GDM1 (cell line): ENCODE results near the gene SKAP1.
A peak's percentile ranks its signal among the peaks of the same experiment; 100 is the strongest.
"Not testable (repeated sequence)": the region's sequence is repeated elsewhere in the genome, so short reads cannot be mapped to it uniquely, and the experiment has no call there.

Source experiments
- DNase-seq: peaks from one replicate; lab custom pipeline; 2025; lab: John Stamatoyannopoulos, UW

SKAP1 gene

GRCh38 chr17:48328457-48328856 lies 101.6 kb downstream of the SKAP1 start:
- DNase-seq = no peak

GRCh38 chr17:48326310-48326709 lies 103.7 kb downstream of the SKAP1 start:
- DNase-seq = no peak

- DNase-seq = no peak
These were observed 108.0 kb downstream of the SKAP1 start for GRCh38 chr17:48322060-48322459.

DNA sequence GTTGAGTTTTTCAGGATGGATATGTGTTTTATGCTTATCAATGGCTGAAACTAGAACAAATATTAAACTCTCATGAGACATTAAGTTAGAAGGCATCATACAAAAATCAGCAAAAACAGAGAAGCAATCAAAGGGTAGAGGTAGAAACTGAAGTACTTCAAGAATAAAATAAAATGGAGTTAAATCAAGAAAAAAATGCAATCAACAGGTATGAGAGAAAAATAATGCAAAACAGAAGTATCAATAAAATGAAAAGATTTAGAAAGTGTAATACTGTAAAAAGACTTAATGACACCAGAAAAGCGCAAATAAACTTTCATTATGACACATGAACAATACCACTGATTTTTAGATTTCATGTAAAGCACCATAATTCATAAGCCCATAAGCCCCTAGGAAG lies 112.3 kb downstream of the SKAP1 start:
- DNase-seq = no peak

DNA sequence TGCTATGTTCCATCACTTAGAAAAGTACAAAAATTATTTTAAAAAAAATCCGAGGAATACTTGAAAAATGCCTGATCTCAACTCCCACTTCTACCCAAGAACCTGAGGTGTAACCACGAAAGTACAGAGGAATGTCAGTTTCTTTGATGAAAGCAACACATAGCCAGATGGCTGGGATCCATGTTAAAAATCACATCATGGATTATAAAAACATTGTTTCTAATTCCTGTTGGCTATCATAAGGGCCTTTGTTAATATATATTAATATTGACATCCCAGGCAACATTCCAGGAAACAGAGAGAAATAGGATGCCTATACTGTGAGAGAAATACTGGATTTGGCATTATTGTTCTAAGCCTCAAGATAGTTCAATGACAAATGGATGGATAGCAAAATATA lies 115.3 kb downstream of the SKAP1 start:
- DNase-seq = no peak

DNA sequence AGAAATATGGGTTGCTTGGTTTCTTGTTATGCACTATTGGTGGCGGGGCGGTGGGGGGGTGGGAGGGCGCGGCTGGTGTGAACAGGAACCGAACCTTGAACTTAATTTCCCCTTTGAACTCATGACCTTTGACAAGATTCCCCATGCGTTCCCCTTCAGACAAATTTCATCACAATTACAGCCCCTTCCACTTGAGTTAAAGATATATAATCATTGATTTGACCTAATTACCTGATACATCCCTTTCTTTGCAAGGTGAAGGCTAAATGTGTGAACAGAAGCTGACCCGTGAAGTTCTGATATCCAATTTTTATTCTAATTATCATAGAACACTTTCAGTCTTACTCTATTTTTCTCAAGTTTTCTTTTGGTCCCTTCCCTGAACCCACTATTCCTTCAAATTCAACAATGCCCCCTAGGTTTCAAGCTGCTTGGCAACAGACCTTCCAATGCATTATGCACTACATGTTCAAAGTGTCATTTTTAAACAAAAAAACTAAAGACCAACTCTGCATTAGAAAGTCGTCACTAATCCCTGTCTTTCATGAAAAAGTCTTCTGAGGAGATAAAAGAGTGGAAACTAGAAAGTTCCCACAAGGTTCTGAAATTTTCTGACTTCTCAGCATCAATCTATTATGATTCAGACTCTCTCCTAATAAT lies 116.8 kb downstream of the SKAP1 start:
- no peak for DNase-seq

DNA sequence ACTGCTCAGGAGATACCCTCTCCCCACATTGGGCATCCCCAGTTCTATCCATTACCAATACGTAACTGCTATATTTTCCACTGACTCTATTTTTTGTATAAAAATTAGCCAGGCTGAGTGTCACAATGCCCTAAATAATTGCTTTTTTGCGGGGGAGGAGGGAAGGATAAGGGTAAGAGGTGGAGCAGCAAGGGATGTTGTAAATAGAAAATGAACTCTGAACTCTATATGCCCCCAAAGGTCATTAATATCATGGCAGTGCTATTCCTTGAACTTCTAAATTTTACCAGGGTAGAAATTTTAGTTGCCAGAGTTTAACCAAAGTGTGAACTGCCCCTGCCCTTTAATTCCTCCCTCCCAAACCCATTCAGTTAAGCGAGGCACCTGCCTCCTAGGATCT lies 118.7 kb downstream of the SKAP1 start:
- DNase-seq = no peak

- no peak for DNase-seq
These were observed 119.2 kb downstream of the SKAP1 start for GRCh38 chr17:48310748-48311213.

GRCh38 chr17:48308581-48308980 lies 121.4 kb downstream of the SKAP1 start:
- DNase-seq = no peak

GRCh38 chr17:48307814-48308411 lies 122.1 kb downstream of the SKAP1 start:
- DNase-seq = peak; percentile 21

DNA sequence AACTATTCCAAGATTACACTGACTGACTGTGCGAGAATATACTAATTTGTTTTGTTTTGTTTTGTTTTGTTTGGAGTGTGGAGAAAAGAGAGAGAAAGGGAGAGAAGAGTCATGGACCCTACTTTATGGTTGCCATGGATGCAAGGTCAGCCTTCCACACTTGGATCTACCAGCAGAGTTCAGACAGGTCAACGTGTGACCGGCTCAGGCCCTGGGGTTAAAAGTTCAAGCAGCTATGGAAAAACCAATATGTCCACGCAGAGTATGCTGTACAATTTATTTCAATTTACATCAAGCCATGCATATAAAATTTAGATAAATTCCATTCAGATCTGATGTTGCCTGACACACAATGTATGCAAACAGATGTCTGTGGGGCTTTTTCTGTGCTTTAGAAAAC lies 122.8 kb downstream of the SKAP1 start:
- no peak for DNase-seq

GRCh38 chr17:48301002-48301401 lies 129.0 kb downstream of the SKAP1 start:
- DNase-seq = no peak

DNA sequence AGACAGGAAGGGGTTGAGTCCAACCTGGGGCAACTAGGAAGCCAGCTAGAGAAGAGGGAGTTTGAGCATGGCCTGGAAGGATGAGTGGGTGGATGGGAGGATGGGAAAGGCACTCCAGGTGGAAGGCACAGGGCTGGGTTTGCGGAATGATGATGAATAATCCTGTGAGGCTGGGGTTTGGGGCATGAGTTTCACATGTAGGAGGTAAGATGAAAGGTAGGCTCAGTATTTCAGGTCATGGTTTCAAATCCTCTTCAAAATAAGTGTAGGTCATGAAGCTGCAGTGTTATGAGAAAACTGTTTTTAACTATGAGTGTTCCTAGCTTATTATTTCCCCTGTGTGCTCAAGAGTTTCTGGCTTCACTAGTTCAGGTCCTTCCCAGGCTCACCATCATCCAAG lies 130.3 kb downstream of the SKAP1 start:
- DNase-seq = no peak

DNA sequence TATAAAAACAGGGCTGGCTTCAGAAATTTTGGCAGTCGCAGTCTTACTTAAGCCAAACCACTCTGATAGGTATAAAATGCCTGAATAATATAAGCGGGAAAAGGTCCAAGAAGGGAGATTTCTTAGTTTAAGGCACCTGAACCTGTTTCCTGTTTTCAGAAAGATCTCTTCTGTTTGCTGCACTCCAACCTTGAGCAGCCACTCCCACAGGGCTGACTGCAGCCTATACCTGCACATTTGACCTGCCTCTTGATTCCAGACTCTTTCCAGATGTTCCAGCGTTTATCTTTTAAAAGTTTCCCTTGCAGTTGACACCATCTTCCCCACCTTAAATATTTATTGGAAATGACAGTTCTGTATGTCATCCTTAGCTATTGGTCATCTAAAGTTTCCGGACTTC lies 132.2 kb downstream of the SKAP1 start:
- no peak for DNase-seq

DNA sequence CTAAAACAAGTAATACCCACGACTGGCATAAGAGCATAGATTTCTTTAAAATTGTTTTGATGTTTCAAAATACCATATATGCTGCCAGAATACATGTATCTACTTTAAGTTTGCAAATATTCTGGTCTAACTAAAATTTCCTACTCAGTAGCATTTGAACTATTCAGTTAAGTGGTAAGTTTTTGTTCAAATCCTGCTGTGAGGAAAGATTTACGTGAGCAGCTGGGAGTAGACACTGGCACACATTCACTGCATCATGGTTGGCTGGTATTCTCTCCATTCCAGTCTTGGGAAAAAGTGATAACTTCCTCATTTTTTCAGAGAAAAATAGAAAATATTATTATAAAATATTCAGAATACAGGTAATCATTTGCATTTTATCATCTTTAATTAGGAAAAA lies 133.6 kb downstream of the SKAP1 start:
- DNase-seq = no peak

- DNase-seq = no peak
These were observed 134.4 kb downstream of the SKAP1 start for GRCh38 chr17:48295362-48296288.

DNA sequence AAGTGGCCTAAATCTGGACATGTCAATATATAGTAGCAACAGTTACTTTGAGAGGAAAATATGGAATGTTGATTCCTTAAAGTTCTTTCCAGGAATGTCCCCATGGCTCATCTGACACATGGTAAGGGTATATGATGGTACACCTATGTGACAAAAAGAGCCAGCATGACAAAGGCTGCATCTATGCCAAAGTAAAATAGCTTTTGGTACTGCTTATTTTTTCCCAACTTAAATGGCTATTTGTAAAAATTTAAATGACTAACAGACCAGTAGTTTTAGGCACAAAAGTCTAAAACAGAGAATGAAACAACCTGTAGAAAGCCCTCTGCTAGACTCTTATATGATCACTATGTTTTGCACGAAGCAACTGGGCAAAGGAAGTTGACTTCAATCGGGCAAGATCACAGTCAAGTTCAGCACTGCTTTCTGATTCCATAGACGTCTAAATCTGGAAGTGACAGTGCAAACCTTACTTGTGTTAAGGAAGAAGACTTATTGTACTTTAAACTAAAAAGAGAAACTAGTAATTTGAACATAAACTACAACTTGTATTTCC lies 135.1 kb downstream of the SKAP1 start:
- no peak for DNase-seq

GRCh38 chr17:48294020-48294805 lies 135.8 kb downstream of the SKAP1 start:
- DNase-seq = no peak

- no peak for DNase-seq
These were observed 136.5 kb downstream of the SKAP1 start for GRCh38 chr17:48293319-48294019.

DNA sequence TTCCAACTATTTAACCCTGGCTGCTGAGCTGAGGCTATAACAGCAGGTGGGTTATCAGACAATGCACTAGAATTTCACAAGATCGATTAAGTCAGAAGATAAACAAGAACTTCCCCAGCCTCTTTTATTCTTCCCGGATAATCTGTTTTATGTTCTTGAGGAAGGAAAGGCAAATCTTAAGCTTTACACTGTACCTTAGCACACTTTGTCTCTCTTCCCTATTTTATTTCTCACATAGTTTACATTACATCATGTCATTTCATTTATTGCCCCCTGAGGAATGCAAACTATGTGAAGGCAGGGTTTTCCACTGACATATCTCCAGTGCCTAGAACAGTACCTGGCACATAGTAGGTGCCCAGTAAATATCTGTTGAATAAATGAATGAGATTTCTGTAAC lies 139.6 kb downstream of the SKAP1 start:
- DNase-seq = no peak

DNA sequence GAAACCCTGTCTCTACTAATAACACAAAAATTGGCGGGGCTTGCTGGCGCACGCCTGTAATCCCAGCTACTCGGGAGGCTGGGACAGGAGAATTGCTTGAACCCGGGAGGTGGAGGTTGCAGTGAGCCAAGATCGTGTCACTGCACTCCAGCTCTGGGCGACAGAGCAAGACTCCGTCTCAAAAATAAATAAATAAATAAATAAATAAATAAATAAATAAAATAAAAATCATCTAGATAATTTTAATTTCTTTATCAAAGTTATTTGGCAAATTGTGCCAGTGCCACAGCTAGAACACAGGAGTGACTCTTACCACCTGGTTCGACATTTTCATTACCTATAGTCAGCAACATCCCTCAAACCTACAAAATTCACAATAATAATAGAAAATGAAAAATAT lies 143.1 kb downstream of the SKAP1 start:
- DNase-seq = not testable (repeated sequence)
